ENCODE measurements around the gene CDRT15L2.
"Not testable (repeated sequence)": the region's sequence is repeated elsewhere in the genome, so short reads cannot be mapped to it uniquely, and the experiment has no call there.

DNA sequence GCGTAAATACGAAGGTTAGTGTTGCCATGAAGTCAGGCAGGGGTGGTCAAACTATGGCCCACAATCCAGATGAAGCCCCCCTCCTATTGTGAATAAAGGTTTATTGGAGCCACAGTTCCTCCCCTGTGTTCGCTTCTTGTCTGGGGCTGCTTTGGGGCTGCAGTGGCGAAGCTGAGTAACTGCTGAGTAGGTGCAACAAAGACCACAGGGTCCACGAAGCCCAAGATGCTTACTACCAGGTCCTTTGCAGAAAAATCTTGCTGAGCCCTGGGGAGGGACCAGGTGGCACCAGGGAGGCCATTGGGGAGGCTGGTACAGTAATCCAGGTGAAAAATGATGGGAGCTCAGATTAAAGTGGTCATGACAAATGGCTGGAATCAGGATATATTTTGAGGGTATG, 21.4 kb upstream of the CDRT15L2 start:
- TF ChIP-seq CTCF (conservative IDR thresholded peaks at IDR 0.05); EZH2 (IDR thresholded peaks at IDR 0.05; ENCODE audit: low read depth): not testable (repeated sequence)

Data from PC-9 (cell line).